ENCODE data around the gene BATF.

DNA sequence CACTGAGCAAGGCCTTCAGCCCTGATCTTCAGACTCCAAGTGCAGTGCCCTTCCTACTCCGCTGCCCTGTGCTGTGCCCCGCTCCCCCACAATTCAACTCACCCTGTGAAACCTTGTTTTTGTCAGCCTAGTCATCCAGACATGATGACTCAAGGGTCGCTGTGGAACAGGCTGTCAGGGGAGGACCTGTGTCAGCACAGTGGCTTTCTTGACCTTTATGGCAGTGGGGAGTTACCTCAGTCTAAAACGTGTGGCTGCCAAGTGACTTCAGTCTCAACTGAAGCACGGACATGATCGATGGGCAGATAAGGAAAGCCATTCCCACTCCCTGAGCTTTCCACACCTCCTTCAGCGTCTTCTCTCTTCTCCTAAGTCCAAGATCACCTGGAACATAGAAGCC, 39.8 kb downstream of the BATF start:
- TF ChIP-seq, protein P1, sequence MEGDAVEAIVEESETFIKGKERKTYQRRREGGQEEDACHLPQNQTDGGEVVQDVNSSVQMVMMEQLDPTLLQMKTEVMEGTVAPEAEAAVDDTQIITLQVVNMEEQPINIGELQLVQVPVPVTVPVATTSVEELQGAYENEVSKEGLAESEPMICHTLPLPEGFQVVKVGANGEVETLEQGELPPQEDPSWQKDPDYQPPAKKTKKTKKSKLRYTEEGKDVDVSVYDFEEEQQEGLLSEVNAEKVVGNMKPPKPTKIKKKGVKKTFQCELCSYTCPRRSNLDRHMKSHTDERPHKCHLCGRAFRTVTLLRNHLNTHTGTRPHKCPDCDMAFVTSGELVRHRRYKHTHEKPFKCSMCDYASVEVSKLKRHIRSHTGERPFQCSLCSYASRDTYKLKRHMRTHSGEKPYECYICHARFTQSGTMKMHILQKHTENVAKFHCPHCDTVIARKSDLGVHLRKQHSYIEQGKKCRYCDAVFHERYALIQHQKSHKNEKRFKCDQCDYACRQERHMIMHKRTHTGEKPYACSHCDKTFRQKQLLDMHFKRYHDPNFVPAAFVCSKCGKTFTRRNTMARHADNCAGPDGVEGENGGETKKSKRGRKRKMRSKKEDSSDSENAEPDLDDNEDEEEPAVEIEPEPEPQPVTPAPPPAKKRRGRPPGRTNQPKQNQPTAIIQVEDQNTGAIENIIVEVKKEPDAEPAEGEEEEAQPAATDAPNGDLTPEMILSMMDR (IDR thresholded peaks at IDR 0.05): no peak
- TF ChIP-seq POLR2AphosphoS5 (IDR thresholded peaks at IDR 0.05) (no peak), POLR2A (IDR thresholded peaks at IDR 0.05) (no peak), EP300 (IDR thresholded peaks at IDR 0.05; ENCODE audit: low read depth) (no peak)

Data from transverse colon (tissue), 4 donors.